Astrocyte (in vitro differentiated cells and primary cell): ENCODE measurements around the gene DNAJC5.

Source experiments
- CTCF ChIP-seq: IDR thresholded peaks from 2 replicates; pipeline ENCODE4 v1.5.1; 2011; ENCODE audit warnings: low read depth, mild to moderate bottlenecking, inconsistent platforms, low read length, moderate library complexity; ENCODE audit not compliant: insufficient read depth
- EZH2 ChIP-seq: IDR thresholded peaks from 2 replicates; pipeline ENCODE4 v1.6.1; 2012; ENCODE audit warnings: mild to moderate bottlenecking, low read length, inconsistent platforms; ENCODE audit not compliant: insufficient read depth

GRCh38 chr20:63846888-63847236, 48.1 kb upstream of the DNAJC5 start:
- no peak for TF ChIP-seq CTCF
- no peak for TF ChIP-seq EZH2
